ENCODE results near the gene SLC22A23.

The SLC22A23 gene

DNA sequence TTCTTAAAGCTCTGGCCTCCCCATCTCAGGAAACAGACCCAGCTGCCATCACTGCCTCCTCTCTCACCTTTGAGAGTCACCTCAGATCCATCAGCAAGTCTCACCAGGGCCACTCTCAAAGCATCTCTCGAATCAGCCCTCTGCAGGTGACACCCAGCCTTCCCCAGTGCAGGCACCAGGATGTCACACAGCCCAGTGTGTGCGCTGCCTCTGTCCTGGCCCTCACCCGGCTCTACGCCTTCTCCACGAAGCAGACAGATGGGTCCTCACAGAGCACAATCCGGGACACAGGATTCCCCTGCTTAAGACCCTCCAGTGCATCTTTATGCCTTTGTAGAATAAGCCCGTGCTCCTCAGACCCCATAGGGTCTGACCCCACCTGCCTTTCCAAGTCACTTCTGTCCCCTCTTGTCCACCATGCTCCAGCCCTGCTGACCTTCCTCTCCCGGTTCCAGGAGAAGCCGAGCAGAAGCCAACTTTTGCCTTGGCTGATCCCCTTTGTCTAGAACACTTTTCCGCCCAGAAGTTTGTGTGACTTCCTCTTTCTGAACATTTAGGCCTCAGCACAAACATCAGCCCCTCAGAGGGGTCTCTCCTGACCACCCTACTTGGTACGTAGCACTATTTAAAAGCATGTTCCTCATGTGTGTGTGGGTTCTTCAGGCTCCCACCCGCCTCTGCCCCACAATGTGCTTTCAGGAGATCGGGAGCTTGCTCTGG lies 137.9 kb downstream of the SLC22A23 start:
- Histone ChIP-seq H3K4me3 (ENCODE audit: low read depth in 1 of 2, low read length in 1 of 2) (no peak overlapping the region), H3K36me3 (no peaks in the 10 kb centered on the region), H3K9me3 (no peaks in the 10 kb centered on the region), H3K4me1 (ENCODE audit: control insufficient read depth in 1 of 2, insufficient read depth in 1 of 2, low read depth in 1 of 2, low read length in 1 of 2) (no peaks in the 10 kb centered on the region), H3K27ac (no peak overlapping the region), H3K27me3 (peaks cover 5% of the 10 kb centered on the region)
- TF ChIP-seq, protein P1, sequence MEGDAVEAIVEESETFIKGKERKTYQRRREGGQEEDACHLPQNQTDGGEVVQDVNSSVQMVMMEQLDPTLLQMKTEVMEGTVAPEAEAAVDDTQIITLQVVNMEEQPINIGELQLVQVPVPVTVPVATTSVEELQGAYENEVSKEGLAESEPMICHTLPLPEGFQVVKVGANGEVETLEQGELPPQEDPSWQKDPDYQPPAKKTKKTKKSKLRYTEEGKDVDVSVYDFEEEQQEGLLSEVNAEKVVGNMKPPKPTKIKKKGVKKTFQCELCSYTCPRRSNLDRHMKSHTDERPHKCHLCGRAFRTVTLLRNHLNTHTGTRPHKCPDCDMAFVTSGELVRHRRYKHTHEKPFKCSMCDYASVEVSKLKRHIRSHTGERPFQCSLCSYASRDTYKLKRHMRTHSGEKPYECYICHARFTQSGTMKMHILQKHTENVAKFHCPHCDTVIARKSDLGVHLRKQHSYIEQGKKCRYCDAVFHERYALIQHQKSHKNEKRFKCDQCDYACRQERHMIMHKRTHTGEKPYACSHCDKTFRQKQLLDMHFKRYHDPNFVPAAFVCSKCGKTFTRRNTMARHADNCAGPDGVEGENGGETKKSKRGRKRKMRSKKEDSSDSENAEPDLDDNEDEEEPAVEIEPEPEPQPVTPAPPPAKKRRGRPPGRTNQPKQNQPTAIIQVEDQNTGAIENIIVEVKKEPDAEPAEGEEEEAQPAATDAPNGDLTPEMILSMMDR (IDR thresholded peaks at IDR 0.05), result no peak

DNA sequence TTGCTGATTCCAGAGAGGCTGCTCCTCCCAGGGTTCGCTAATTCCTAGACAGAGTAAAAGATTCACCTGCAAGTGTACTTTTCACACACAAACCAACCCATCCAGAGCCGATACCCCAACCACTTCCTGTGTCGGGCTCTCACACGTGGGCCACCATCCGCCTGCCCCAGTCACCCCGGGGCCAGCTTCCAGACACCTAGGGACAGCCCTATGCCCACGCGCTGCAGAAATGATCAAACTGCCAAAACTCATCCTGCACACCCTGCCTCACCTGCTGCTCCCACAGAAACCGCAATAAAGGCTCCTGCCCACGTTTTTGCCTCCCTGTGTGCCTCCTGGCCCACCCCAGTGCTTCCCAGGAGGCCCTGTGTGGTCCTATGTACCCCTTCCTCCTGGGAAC lies 138.6 kb downstream of the SLC22A23 start:
- H3K4me3 ChIP-seq (ENCODE audit: low read depth in 1 of 2, low read length in 1 of 2), result no peak overlapping the region
- H3K4me1 ChIP-seq (ENCODE audit: control insufficient read depth in 1 of 2, insufficient read depth in 1 of 2, low read depth in 1 of 2, low read length in 1 of 2), result no peaks in the 10 kb centered on the region
- TF ChIP-seq, protein P1 (IDR thresholded peaks at IDR 0.05), result no peak
- no peak overlapping the region for H3K27ac ChIP-seq
- H3K36me3 ChIP-seq, result no peaks in the 10 kb centered on the region
- H3K27me3 ChIP-seq, result peaks cover 11% of the 10 kb centered on the region
- H3K9me3 ChIP-seq, result no peaks in the 10 kb centered on the region

DNA sequence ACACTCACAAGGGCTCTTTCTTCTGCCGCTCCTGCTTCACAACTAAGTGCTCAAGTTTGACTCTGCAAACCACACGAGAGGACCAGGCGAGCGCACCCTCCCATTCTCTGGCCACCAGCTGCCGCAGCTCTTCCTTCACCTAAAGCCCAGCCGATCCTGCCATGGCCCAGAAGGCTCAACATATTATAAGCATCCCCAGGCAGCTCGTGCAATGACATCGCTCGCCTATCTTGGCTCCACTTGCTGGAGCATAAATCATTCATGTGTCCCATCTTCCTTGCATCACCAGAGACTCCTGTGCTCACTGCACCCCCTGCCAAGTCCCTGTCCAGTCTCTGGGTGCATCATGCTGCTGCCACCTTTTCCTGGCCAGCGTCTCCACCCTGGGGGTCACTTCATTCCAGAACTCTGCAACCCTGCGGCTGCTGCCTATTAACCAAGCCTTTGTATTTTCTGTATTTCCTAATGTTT lies 139.1 kb downstream of the SLC22A23 start:
- TF ChIP-seq, protein P1 (IDR thresholded peaks at IDR 0.05), result no peak
- Histone ChIP-seq H3K4me1 (ENCODE audit: control insufficient read depth in 1 of 2, insufficient read depth in 1 of 2, low read depth in 1 of 2, low read length in 1 of 2) (no peaks in the 10 kb centered on the region), H3K36me3 (no peaks in the 10 kb centered on the region), H3K27me3 (peaks cover 11% of the 10 kb centered on the region), H3K4me3 (ENCODE audit: low read depth in 1 of 2, low read length in 1 of 2) (no peak overlapping the region), H3K9me3 (no peaks in the 10 kb centered on the region), H3K27ac (no peak overlapping the region)

DNA sequence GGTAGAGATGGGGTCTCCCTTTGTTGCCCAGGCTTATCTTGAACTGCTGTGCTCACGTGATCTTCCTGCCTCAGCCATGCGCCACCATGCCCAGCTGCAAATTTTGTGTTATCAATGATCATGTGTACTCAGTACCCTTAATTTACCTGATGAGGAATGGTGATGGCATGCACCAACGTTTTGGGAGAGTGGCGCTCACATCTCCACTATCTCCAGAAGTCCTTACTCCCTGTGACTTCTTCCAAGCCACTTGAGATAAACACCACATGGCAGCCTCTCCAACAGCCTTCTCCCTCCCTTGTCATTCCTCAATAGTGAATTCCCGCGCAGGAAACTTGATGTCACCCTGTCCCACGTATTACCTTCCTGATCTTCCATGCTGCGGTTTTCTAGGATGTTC lies 140.0 kb downstream of the SLC22A23 start:
- Histone ChIP-seq H3K4me3 (ENCODE audit: low read depth in 1 of 2, low read length in 1 of 2) (no peak overlapping the region), H3K27me3 (peaks cover 11% of the 10 kb centered on the region), H3K4me1 (ENCODE audit: control insufficient read depth in 1 of 2, insufficient read depth in 1 of 2, low read depth in 1 of 2, low read length in 1 of 2) (no peaks in the 10 kb centered on the region), H3K9me3 (no peaks in the 10 kb centered on the region), H3K27ac (no peak overlapping the region), H3K36me3 (no peaks in the 10 kb centered on the region)
- TF ChIP-seq, protein P1 (IDR thresholded peaks at IDR 0.05), result no peak

DNA sequence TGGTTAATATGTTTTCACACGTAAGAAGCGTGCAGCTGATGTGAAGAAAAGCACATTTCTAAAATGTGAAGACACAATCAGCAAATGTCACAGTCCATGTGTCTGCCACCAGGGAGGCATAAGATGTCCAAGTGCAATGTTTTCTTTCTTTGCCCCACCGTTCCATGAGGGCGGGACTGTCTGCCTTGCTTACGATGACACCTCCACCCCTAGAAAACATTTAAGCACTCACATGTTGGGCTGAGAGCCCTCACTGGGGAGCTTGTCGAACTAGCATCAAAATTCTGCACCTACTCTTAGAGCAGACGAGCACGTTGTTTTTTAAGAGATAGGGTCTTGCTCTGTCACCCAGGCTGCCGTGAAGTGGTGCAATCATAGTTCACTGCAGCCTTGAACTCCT lies 140.5 kb downstream of the SLC22A23 start:
- H3K27ac ChIP-seq, result no peak overlapping the region
- no peak overlapping the region for H3K4me3 ChIP-seq (ENCODE audit: low read depth in 1 of 2, low read length in 1 of 2)
- H3K36me3 ChIP-seq, result no peaks in the 10 kb centered on the region
- H3K9me3 ChIP-seq, result no peaks in the 10 kb centered on the region
- TF ChIP-seq, protein P1 (IDR thresholded peaks at IDR 0.05), result no peak
- peaks cover 11% of the 10 kb centered on the region for H3K27me3 ChIP-seq
- H3K4me1 ChIP-seq (ENCODE audit: control insufficient read depth in 1 of 2, insufficient read depth in 1 of 2, low read depth in 1 of 2, low read length in 1 of 2), result no peaks in the 10 kb centered on the region

Measured in neutrophil (primary cell).